HepG2 (cell line): ENCODE data around the gene SHLD1. TPM values are rescaled to one million over a fixed set of nuclear protein-coding genes. Genes with fewer than 3 reads are reported as not detected.
A peak's percentile ranks its signal among the peaks of the same experiment; 100 is the strongest.

Source experiments
- AFF4 ChIP-seq: sonication (generic); formaldehyde crosslinking; IDR thresholded peaks from 2 replicates; pipeline ENCODE4 v1.4.0; 2020; ENCODE audit warnings: missing genetic modification reagents
- CREB1 ChIP-seq, 2 experiments: fragments of 450-650 bp in 1 of 2; IDR thresholded peaks; 2 replicates each; pipeline ENCODE4 v1.6.1; 2016 to 2017; ENCODE audit warnings: control low read depth in 1 of 2, mild to moderate bottlenecking in 1 of 2, missing compliant biosample characterization in 1 of 2, missing genetic modification characterization in 1 of 2
- HNF1B ChIP-seq: sonication (generic); formaldehyde crosslinking; IDR thresholded peaks from 2 replicates; pipeline ENCODE4 v1.5.1; 2020; ENCODE audit warnings: mild to moderate bottlenecking, moderate library complexity, missing genetic modification reagents
- HOXA3 ChIP-seq: sonication (generic); formaldehyde crosslinking; IDR thresholded peaks from 2 replicates; pipeline ENCODE4 v1.5.0; 2020; ENCODE audit warnings: missing genetic modification reagents
- PBX3 ChIP-seq: sonication (generic); formaldehyde crosslinking; IDR thresholded peaks from 2 replicates; pipeline ENCODE4 v1.8.1; 2023; ENCODE audit warnings: missing genetic modification reagents, inconsistent platforms, borderline replicate concordance
- RNF219 ChIP-seq: sonication (generic); formaldehyde crosslinking; IDR thresholded peaks from 2 replicates; pipeline ENCODE4 v1.5.0; 2020; ENCODE audit warnings: mild to moderate bottlenecking, missing genetic modification reagents
- SMAD9 ChIP-seq: sonication (generic); formaldehyde crosslinking; IDR thresholded peaks from 2 replicates; pipeline ENCODE4 v1.5.1; 2020; ENCODE audit warnings: mild to moderate bottlenecking, missing genetic modification reagents
- ZMAT3 ChIP-seq: sonication (generic); formaldehyde crosslinking; conservative IDR thresholded peaks from 2 replicates; pipeline ENCODE4 v1.7.0; 2021; ENCODE audit warnings: missing genetic modification reagents
- ZNF232 ChIP-seq: sonication (generic); formaldehyde crosslinking; IDR thresholded peaks from 2 replicates; pipeline ENCODE4 v1.4.0; 2020; ENCODE audit warnings: missing genetic modification reagents, borderline replicate concordance
- ZNF292 ChIP-seq: sonication (generic); formaldehyde crosslinking; IDR thresholded peaks from 2 replicates; pipeline ENCODE4 v1.8.1; 2022; ENCODE audit warnings: mild to moderate bottlenecking, low read depth, missing genetic modification reagents, borderline replicate concordance
- ZNF33A ChIP-seq: sonication (generic); formaldehyde crosslinking; IDR thresholded peaks from 2 replicates; pipeline ENCODE4 v1.5.1; 2020; ENCODE audit warnings: missing genetic modification reagents, mild to moderate bottlenecking, moderate library complexity, borderline replicate concordance
- ZSCAN31 ChIP-seq: sonication (generic); formaldehyde crosslinking; IDR thresholded peaks from 2 replicates; pipeline ENCODE4 v1.5.0; 2020; ENCODE audit warnings: low read depth, mild to moderate bottlenecking, missing genetic modification reagents
- polyA plus RNA-seq, 8 experiments: library from polyadenylated mRNA; depleted of rRNA in 3 of 8; stranded (reverse) in 7 of 8; unstranded in 1 of 8; fragments of >200 nt; fragmentation: Illumina TruSeq in 4 of 8; extraction: Trizol in 4 of 8; gene quantifications; 2 replicates each; pipeline versions ENCODE4 v1.2.1 to v1.2.3, GENCODE V29; 2011 to 2016; ENCODE audit warnings: low read depth in 4 of 8, missing spikeins in 1 of 8, mixed read lengths in 1 of 8; ENCODE audit not compliant: insufficient read depth in 1 of 8
- total RNA-seq, 5 experiments: library from RNA; depleted of rRNA; stranded (reverse); fragments of >200 nt; fragmentation: Illumina TruSeq; extraction: Trizol; gene quantifications; 2 replicates each; pipeline ENCODE4 v1.2.3, GENCODE V29; 2016; ENCODE audit warnings: low read depth in 1 of 5
- TF ChIP-seq, protein P1 (sequence below): sonication (generic); formaldehyde crosslinking; IDR thresholded peaks from 2 replicates; pipeline ENCODE4 v1.5.1; 2020; ENCODE audit warnings: missing genetic modification reagents, mild to moderate bottlenecking, borderline replicate concordance
- TF ChIP-seq, protein P2 (sequence below): sonication (generic); formaldehyde crosslinking; IDR thresholded peaks from 2 replicates; pipeline ENCODE4 v1.4.0; 2020; ENCODE audit warnings: mild to moderate bottlenecking, missing genetic modification reagents, borderline replicate concordance

The SHLD1 gene
- total and polyA plus RNA-seq, 2 of the 13 experiments (the other 11 are each of a cell fraction or from before 2014, with no cell fraction given) = 8.9 to 10.0 TPM

DNA sequence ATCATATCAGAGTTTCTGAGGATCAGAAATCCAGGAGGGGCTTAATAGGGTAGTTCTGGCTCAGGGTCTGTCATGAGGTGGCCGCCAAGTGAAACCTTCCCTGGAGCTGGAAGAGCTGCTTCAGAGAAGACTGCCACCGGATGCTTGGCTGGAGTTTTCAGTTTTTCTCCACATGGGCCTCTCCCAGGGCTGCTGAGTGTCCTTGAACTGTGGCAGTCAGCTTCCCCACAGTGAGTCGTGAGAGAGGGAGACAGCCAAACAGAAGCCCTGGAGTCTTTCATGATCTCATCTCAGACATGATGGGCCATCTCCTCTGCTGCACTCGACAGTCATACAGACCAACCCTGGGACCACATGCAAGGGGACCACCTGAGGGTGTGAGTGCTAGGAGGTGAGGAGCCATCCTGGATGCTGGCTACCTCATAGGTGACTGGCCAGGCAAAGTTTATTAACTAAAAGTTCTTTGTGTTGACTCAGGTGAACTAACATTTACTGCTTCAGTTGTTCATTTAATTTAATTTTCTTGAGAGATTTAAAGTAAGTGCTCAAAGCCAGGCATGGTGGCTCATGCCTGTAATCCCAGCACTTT is 71.5 kb downstream of the SHLD1 start (continued):
- TF ChIP-seq, protein P1, sequence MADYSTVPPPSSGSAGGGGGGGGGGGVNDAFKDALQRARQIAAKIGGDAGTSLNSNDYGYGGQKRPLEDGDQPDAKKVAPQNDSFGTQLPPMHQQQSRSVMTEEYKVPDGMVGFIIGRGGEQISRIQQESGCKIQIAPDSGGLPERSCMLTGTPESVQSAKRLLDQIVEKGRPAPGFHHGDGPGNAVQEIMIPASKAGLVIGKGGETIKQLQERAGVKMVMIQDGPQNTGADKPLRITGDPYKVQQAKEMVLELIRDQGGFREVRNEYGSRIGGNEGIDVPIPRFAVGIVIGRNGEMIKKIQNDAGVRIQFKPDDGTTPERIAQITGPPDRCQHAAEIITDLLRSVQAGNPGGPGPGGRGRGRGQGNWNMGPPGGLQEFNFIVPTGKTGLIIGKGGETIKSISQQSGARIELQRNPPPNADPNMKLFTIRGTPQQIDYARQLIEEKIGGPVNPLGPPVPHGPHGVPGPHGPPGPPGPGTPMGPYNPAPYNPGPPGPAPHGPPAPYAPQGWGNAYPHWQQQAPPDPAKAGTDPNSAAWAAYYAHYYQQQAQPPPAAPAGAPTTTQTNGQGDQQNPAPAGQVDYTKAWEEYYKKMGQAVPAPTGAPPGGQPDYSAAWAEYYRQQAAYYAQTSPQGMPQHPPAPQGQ (CRISPR knock-in tag) = no peak
- TF ChIP-seq CREB1 (IDR thresholded peaks at IDR 0.05) (no peak), CREB1 (CRISPR knock-in tag; IDR thresholded peaks at IDR 0.05) (no peak), AFF4 (CRISPR knock-in tag) (peak; percentile 80; the same call in 1 of the 2 replicates), RNF219 (CRISPR knock-in tag) (no peak), PBX3 (CRISPR knock-in tag) (no peak), ZNF232 (CRISPR knock-in tag) (peak; percentile 88; the same call in 1 of the 2 replicates), HOXA3 (CRISPR knock-in tag) (peak; percentile 89), ZNF33A (no peak; the same call in 1 of the 2 replicates), ZSCAN31 (CRISPR knock-in tag) (peak; percentile 73; the same call in 1 of the 2 replicates), ZMAT3 (CRISPR knock-in tag) (peak; percentile 71; the same call in 1 of the 2 replicates), SMAD9 (no peak), HNF1B (CRISPR knock-in tag) (peak; percentile 33; the same call in 1 of the 2 replicates), ZNF292 (peak; percentile 96; the same call in 1 of the 2 replicates)
- TF ChIP-seq, protein P2, sequence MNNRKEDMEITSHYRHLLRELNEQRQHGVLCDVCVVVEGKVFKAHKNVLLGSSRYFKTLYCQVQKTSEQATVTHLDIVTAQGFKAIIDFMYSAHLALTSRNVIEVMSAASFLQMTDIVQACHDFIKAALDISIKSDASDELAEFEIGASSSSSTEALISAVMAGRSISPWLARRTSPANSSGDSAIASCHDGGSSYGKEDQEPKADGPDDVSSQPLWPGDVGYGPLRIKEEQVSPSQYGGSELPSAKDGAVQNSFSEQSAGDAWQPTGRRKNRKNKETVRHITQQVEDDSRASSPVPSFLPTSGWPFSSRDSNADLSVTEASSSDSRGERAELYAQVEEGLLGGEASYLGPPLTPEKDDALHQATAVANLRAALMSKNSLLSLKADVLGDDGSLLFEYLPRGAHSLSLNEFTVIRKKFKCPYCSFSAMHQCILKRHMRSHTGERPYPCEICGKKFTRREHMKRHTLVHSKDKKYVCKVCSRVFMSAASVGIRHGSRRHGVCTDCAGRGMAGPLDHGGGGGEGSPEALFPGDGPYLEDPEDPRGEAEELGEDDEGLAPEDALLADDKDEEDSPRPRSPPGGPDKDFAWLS (CRISPR knock-in tag) = peak; percentile 73; the same call in 1 of the 2 replicates
